ENCODE data around the gene OTUD4.
"Not testable (repeated sequence)": the region's sequence is repeated elsewhere in the genome, so short reads cannot be mapped to it uniquely, and the experiment has no call there.

DNA sequence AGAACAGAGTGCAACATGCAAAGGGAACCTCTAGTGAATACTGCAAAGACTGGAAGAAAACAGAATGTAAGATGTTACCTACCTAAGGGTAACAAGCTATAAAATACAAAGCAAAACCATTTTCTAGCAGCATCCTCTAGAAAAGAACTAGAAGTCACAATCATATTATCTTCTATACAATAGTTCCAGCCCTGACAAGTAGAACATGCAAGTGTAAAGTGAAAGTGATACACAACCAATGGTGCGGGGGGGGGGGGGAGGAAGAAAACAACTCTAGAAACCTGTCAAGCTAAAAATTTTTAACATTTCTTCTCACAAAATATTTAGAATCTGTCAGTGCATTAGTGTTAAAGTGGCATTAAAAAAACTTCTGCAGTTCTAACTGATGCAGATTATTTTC is 44.2 kb downstream of the OTUD4 start:
- TF ChIP-seq, protein P1, sequence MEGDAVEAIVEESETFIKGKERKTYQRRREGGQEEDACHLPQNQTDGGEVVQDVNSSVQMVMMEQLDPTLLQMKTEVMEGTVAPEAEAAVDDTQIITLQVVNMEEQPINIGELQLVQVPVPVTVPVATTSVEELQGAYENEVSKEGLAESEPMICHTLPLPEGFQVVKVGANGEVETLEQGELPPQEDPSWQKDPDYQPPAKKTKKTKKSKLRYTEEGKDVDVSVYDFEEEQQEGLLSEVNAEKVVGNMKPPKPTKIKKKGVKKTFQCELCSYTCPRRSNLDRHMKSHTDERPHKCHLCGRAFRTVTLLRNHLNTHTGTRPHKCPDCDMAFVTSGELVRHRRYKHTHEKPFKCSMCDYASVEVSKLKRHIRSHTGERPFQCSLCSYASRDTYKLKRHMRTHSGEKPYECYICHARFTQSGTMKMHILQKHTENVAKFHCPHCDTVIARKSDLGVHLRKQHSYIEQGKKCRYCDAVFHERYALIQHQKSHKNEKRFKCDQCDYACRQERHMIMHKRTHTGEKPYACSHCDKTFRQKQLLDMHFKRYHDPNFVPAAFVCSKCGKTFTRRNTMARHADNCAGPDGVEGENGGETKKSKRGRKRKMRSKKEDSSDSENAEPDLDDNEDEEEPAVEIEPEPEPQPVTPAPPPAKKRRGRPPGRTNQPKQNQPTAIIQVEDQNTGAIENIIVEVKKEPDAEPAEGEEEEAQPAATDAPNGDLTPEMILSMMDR (conservative IDR thresholded peaks at IDR 0.05; ENCODE audit: low read depth, low read length): not testable (repeated sequence)
- not testable (repeated sequence) for TF ChIP-seq EZH2 (IDR thresholded peaks at IDR 0.05; ENCODE audit: borderline replicate concordance, low read depth, low read length, poor library complexity, severe bottlenecking)
